IMR-90 (cell line): ENCODE data around the gene BTG2. TPM values are rescaled to one million over a fixed set of nuclear protein-coding genes. Genes with fewer than 3 reads are reported as not detected.
"Not testable (repeated sequence)": the region's sequence is repeated elsewhere in the genome, so short reads cannot be mapped to it uniquely, and the experiment has no call there.

ENCODE experiments used
- ATAC-seq: fragments of 200-7000 bp; cut with Tn5 transposase; 2 replicates; pipeline ENCODE4 v1.9.1; 2020; ENCODE audit warnings: low read depth, mild to moderate bottlenecking, moderate library complexity
- BruUV-seq: library from RNA; stranded (reverse); fragments of 400-500 nt; replicated peaks from 2 replicates; lab custom pipeline; 2021; lab: Mats Ljungman, UMichigan
- CTCF ChIA-PET: fragments of 300-600 bp; formaldehyde crosslinking; extraction: SDS; loops from one replicate; lab custom pipeline; 2021; ENCODE audit warnings: antibody characterized with exemption; lab: Yijun Ruan, JAX
- POLR2A ChIA-PET: fragments of 300-600 bp; sonication (Branson Sonifier 250); formaldehyde crosslinking; loops from one replicate; lab custom pipeline; 2022; ENCODE audit warnings: antibody characterized with exemption; ENCODE audit not compliant: unreplicated experiment; lab: Charles Lee
- DNase-seq: peaks from one replicate; pipeline ENCODE4 v3.0.0; 2013
- H2AFZ ChIP-seq: replicated peaks from 2 replicates; pipeline ENCODE3; 2013; ENCODE audit warnings: low read length, mild to moderate bottlenecking; ENCODE audit not compliant: poor library complexity
- H2AK5ac ChIP-seq: 2 replicates; pipeline ENCODE4 v1.6.1; 2013; ENCODE audit warnings: low read depth, low read length, inconsistent platforms
- H2AK9ac ChIP-seq: replicated peaks from 2 replicates; pipeline ENCODE3; 2013; ENCODE audit warnings: mild to moderate bottlenecking, low read depth, low read length, moderate library complexity; ENCODE audit not compliant: poor library complexity
- H2BK120ac ChIP-seq: 2 replicates; pipeline ENCODE4 v1.6.1; 2013; ENCODE audit warnings: low read depth, low read length, inconsistent platforms
- H2BK15ac ChIP-seq: 3 replicates; pipeline ENCODE4 v1.6.1; 2013; ENCODE audit warnings: low read depth, low read length, inconsistent platforms
- H2BK20ac ChIP-seq: 2 replicates; pipeline ENCODE4 v1.6.1; 2013; ENCODE audit warnings: low read depth, mild to moderate bottlenecking, inconsistent platforms, low read length, moderate library complexity
- H2BK5ac ChIP-seq: 2 replicates; pipeline ENCODE4 v1.6.1; 2013; ENCODE audit warnings: mild to moderate bottlenecking, low read depth, low read length, inconsistent platforms; ENCODE audit not compliant: poor library complexity, severe bottlenecking
- H3K14ac ChIP-seq: replicated peaks from 2 replicates; pipeline ENCODE4 v1.6.1; 2013; ENCODE audit warnings: low read depth, low read length, inconsistent platforms
- H3K18ac ChIP-seq: 2 replicates; pipeline ENCODE4 v1.6.1; 2013; ENCODE audit warnings: low read depth, low read length, control low read depth
- H3K23ac ChIP-seq: 2 replicates; pipeline ENCODE4 v1.6.1; 2013; ENCODE audit warnings: low read depth, low read length, inconsistent platforms
- H3K27ac ChIP-seq: 2 replicates; pipeline ENCODE4 v1.5.1; 2013; ENCODE audit warnings: mild to moderate bottlenecking, control low read depth, low read length; ENCODE audit not compliant: insufficient read depth
- H3K27me3 ChIP-seq: 2 replicates; pipeline ENCODE4 v1.6.1; 2013; ENCODE audit warnings: low read length; ENCODE audit not compliant: control insufficient read depth, insufficient read depth
- H3K36me3 ChIP-seq: 2 replicates; pipeline ENCODE4 v1.6.1; 2013; ENCODE audit warnings: low read length, mixed read lengths; ENCODE audit not compliant: control insufficient read depth, insufficient read depth
- H3K4ac ChIP-seq: 2 replicates; pipeline ENCODE4 v1.6.1; 2013; ENCODE audit warnings: low read depth, low read length, inconsistent platforms
- H3K4me1 ChIP-seq: 2 replicates; pipeline ENCODE4 v1.6.1; 2013; ENCODE audit warnings: low read length, mixed read lengths; ENCODE audit not compliant: control insufficient read depth, insufficient read depth
- H3K4me2 ChIP-seq: 2 replicates; pipeline ENCODE4 v1.6.1; 2013; ENCODE audit warnings: low read depth, mild to moderate bottlenecking, control low read depth, low read length, moderate library complexity
- H3K4me3 ChIP-seq: 2 replicates; pipeline ENCODE4 v1.5.1; 2013; ENCODE audit warnings: low read depth, mild to moderate bottlenecking, control low read depth, low read length, moderate library complexity; ENCODE audit not compliant: insufficient read depth
- H3K56ac ChIP-seq: 2 replicates; pipeline ENCODE4 v1.6.1; 2013; ENCODE audit warnings: low read length, inconsistent platforms; ENCODE audit not compliant: insufficient read depth; ENCODE audit errors: extremely low read depth
- H3K79me1 ChIP-seq, 2 experiments: 2 replicates each; pipeline ENCODE4 v1.6.1; 2013; ENCODE audit warnings: low read length in 2 of 2, inconsistent platforms in 1 of 2, low read depth in 1 of 2
- H3K9ac ChIP-seq: 2 replicates; pipeline ENCODE4 v1.6.1; 2013; ENCODE audit warnings: low read depth, low read length, control low read depth
- H3K9me1 ChIP-seq: 2 replicates; pipeline ENCODE4 v1.6.1; 2013; ENCODE audit warnings: low read length, inconsistent platforms; ENCODE audit not compliant: insufficient read depth
- H3K9me3 ChIP-seq: 2 replicates; pipeline ENCODE4 v1.6.1; 2013; ENCODE audit warnings: low read length; ENCODE audit not compliant: control insufficient read depth, insufficient read depth
- H4K20me1 ChIP-seq: 2 replicates; pipeline ENCODE4 v1.6.1; 2013; ENCODE audit warnings: low read length, inconsistent platforms; ENCODE audit not compliant: insufficient read depth
- H4K5ac ChIP-seq: 2 replicates; pipeline ENCODE4 v1.6.1; 2013; ENCODE audit warnings: mild to moderate bottlenecking, low read depth, low read length, control low read depth
- H4K8ac ChIP-seq, 2 experiments: 2 replicates each; pipeline ENCODE4 v1.6.1; 2013; ENCODE audit warnings: low read depth in 2 of 2, low read length in 2 of 2, control low read depth in 1 of 2, inconsistent platforms in 1 of 2
- H4K91ac ChIP-seq: 2 replicates; pipeline ENCODE4 v1.6.1; 2013; ENCODE audit warnings: low read depth, low read length, inconsistent platforms; ENCODE audit not compliant: insufficient read depth
- CHD1 ChIP-seq: IDR thresholded peaks from 2 replicates; pipeline ENCODE4 v1.6.1; 2012; ENCODE audit warnings: low read depth, low read length, improper control_type of control experiment
- WGBS, 2 experiments: methylation state at CpG; one replicate each; pipeline versions ENCODE4 v1.1.5 to v1.1.7; 2013; ENCODE audit warnings: missing lambda C conversion rate in 2 of 2; ENCODE audit not compliant: insufficient read length in 1 of 2; ENCODE audit errors: extremely low coverage in 2 of 2; 5-methylcytosine and 5-hydroxymethylcytosine counted together
- dilution Hi-C: fragments of 300-500 bp; cut with HindIII; formaldehyde crosslinking; loops from one replicate; pipeline ENCODE4 v1.14.3; 2018; ENCODE audit warnings: low sequenced_read_pairs; ENCODE audit not compliant: unreplicated experiment
- in situ Hi-C: fragments of 300-500 bp; cut with MboI; formaldehyde crosslinking; loops from 3 replicates; pipeline ENCODE4 v1.14.3; 2019; ENCODE audit warnings: low sequenced_read_pairs, inconsistent platforms, mixed read lengths
- intact Hi-C: fragments of 100-400 bp; cut with micrococcal nuclease; formaldehyde crosslinking; loops from 2 replicates; pipeline ENCODE4 v1.10.0; 2022
- polyA plus RNA-seq, 3 experiments: library from polyadenylated mRNA; depleted of rRNA; stranded (reverse); fragments of >200 nt; gene quantifications; 2 replicates each; pipeline ENCODE4 v1.2.3, GENCODE V29; 2012; ENCODE audit warnings: low replicate concordance in 1 of 3
- total RNA-seq: library from RNA; depleted of rRNA; stranded (reverse); fragments of >200 nt; gene quantifications from 2 replicates; pipeline ENCODE4 v1.2.3, GENCODE V29; 2012

Gene BTG2
- total and polyA plus RNA-seq, 2 of the 4 experiments (the other 2 are of a cell fraction) = 8.4 to 18.8 TPM

- POLR2A ChIA-PET = no interaction called here
- no peak overlapping the region for H3K4me2 ChIP-seq
- no peak overlapping the region for H2AK9ac ChIP-seq
- H4K8ac ChIP-seq = no peak overlapping the region
- H2AFZ ChIP-seq = no peak overlapping the region
- H2AK5ac ChIP-seq = no peak overlapping the region
- no peak for DNase-seq
- CTCF ChIA-PET = no interaction called here
- H2BK120ac ChIP-seq = no peak overlapping the region
- dilution Hi-C loops = no loop called here
- no peak overlapping the region for H3K27ac ChIP-seq
- no peaks in the 10 kb centered on the region for H3K36me3 ChIP-seq
- H3K9me1 ChIP-seq = no peaks in the 10 kb centered on the region
- H4K20me1 ChIP-seq = no peaks in the 10 kb centered on the region
- no peak overlapping the region for H2BK20ac ChIP-seq
- no peak overlapping the region for H3K18ac ChIP-seq
- no peak overlapping the region for H3K23ac ChIP-seq
- no peaks in the 10 kb centered on the region for H3K4me1 ChIP-seq
- in situ Hi-C loops = no loop called here
- H3K4me3 ChIP-seq = no peak overlapping the region
- peaks cover 13% of the 10 kb centered on the region for H3K27me3 ChIP-seq
- H4K5ac ChIP-seq = no peak overlapping the region
- BruUV-seq = no TSS peak
- no peaks in the 10 kb centered on the region for H3K9me3 ChIP-seq
- intact Hi-C loops = loop anchor here (5.0 kb wide), 1 partner anchor 148 kb away; no protein-coding TSS in a partner anchor
- H3K79me1 ChIP-seq = no peaks in the 10 kb centered on the region
- H3K9ac ChIP-seq = no peak overlapping the region
- H2BK5ac ChIP-seq = no peak overlapping the region
- no peak overlapping the region for H3K56ac ChIP-seq
- no peak overlapping the region for H2BK15ac ChIP-seq
- H3K4ac ChIP-seq = no peak overlapping the region
- no peak for TF ChIP-seq CHD1
- no peak overlapping the region for H3K14ac ChIP-seq
- H4K91ac ChIP-seq = no peak overlapping the region
- no peak for ATAC-seq
- WGBS, 2 experiments = no CpG with 5 or more reads among the region's 4 CpGs
Measured at GRCh38 chr1:203265541-203265940, 39.8 kb upstream of the BTG2 start.

DNA sequence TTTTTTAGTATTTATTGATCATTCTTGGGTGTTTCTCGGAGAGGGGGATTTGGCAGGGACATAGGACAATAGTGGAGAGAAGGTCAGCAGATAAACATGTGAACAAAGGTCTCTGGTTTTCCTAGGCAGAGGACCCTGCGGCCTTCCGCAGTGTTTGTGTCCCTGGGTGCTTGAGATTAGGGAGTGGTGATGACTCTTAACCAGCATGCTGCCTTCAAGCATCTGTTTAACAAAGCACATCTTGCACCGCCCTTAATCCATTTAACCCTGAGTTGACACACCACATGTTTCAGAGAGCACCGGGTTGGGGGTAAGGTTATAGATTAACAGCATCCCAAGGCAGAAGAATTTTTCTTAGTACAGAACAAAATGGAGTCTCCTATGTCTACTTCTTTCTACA, 39.2 kb upstream of the BTG2 start:
- H2AK9ac ChIP-seq, H2BK20ac ChIP-seq, H2BK15ac ChIP-seq, H2AK5ac ChIP-seq, H2BK5ac ChIP-seq, H3K18ac ChIP-seq, H4K8ac ChIP-seq, H3K4me2 ChIP-seq, POLR2A ChIA-PET, H3K4ac ChIP-seq, H3K79me1 ChIP-seq, H4K91ac ChIP-seq, in situ Hi-C loops, H3K9me3 ChIP-seq, DNase-seq, H2BK120ac ChIP-seq, H3K56ac ChIP-seq, H3K4me3 ChIP-seq, ATAC-seq, H3K9me1 ChIP-seq, H2AFZ ChIP-seq, H3K14ac ChIP-seq, H3K9ac ChIP-seq, H3K4me1 ChIP-seq, H4K20me1 ChIP-seq, H4K5ac ChIP-seq, H3K27ac ChIP-seq, BruUV-seq, H3K23ac ChIP-seq, dilution Hi-C loops, H3K36me3 ChIP-seq: not testable (repeated sequence)
- no CpG with 5 or more reads among the region's 5 CpGs for WGBS, 2 experiments
- CTCF ChIA-PET = interaction anchor here (1.0 kb wide), 1 partner anchor 14 kb away, joined by 4 read pairs; no protein-coding TSS in a partner anchor
- intact Hi-C loops = loop anchor here (5.0 kb wide), 1 partner anchor 149 kb away; no protein-coding TSS in a partner anchor
- H3K27me3 ChIP-seq = peaks cover 13% of the 10 kb centered on the region
